Activated naive CD8-positive, alpha-beta T cell treated with anti-CD3 and anti-CD28 coated beads, Interleukin-2, amount 50 U/mL, for 24 hours (primary cell): ENCODE measurements around the gene HBP1.
"Not testable (repeated sequence)": the region's sequence is repeated elsewhere in the genome, so short reads cannot be mapped to it uniquely, and the experiment has no call there.

Experiments
- ATAC-seq: fragments of 150-1000 bp; cut with Tn5 transposase; one replicate; pipeline ENCODE4 v1.10.0; 2021
- DNase-seq: peaks from one replicate; pipeline ENCODE4 v3.0.0; 2021
- H3K27ac Mint-ChIP-seq: one replicate; pipeline ENCODE4 v1.8.0; 2021; ENCODE audit warnings: mild to moderate bottlenecking, mixed read lengths
- H3K27me3 Mint-ChIP-seq: one replicate; pipeline ENCODE4 v1.8.0; 2021; ENCODE audit warnings: mixed read lengths
- H3K36me3 Mint-ChIP-seq: one replicate; pipeline ENCODE4 v1.8.0; 2021; ENCODE audit warnings: low read depth, mixed read lengths
- H3K4me1 Mint-ChIP-seq: one replicate; pipeline ENCODE4 v1.8.0; 2021; ENCODE audit warnings: mixed read lengths
- H3K4me3 Mint-ChIP-seq: one replicate; pipeline ENCODE4 v1.8.0; 2021; ENCODE audit warnings: mild to moderate bottlenecking, moderate library complexity, mixed read lengths
- H3K9me3 Mint-ChIP-seq: one replicate; pipeline ENCODE4 v1.8.0; 2021; ENCODE audit warnings: mixed read lengths

HBP1 gene, protein sequence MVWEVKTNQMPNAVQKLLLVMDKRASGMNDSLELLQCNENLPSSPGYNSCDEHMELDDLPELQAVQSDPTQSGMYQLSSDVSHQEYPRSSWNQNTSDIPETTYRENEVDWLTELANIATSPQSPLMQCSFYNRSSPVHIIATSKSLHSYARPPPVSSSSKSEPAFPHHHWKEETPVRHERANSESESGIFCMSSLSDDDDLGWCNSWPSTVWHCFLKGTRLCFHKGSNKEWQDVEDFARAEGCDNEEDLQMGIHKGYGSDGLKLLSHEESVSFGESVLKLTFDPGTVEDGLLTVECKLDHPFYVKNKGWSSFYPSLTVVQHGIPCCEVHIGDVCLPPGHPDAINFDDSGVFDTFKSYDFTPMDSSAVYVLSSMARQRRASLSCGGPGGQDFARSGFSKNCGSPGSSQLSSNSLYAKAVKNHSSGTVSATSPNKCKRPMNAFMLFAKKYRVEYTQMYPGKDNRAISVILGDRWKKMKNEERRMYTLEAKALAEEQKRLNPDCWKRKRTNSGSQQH

DNA sequence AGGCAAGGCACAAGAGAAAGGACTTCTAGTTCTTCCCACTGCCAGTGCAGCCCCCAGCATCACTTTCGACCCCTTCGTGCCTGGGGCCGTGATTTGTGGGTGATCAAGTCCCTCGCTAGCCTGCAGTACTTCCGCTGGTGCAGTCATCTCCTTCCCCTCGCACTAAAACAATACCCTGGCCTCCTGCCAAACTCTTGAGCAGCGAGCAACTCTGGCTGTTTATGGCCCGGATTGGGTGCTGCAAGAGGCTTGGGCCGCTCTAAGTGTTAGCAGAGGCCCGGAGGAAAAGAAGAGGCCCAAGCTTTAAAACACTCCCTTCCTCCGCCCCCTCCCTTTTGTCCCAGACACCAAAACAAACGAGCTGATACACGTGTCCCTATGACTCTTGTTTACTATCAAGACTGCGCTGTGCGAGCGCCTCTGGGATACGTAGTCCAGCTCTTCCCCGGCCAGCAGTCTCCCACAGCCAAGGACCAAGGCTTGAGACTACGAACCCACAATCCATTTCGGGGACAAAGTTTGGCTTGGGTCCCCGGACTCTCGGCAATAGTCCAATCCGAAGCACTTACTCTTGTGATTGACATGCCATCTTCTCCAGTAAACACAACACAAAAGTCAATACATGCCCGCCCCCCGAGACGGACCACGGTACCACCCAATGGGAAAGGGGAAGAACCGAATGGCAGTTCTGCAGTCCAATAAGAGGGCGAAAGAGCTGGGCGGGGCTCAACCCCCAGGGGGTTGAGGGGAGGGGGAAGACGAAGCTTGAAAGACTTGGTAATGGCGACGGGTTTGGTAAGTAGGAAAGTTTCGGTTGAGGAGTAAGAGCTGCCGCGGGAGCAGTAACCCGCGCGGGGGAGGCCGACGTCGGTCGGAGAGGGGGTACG is at the start of gene HBP1:
Gene HBP1, plus strand, starts transcription at position 771 of the 887 bp plus-strand sequence. CDS start 10,891 bp downstream, outside the sequence.
- peak; percentile 90 for ATAC-seq
- H3K9me3 Mint-ChIP-seq = no peaks in the 10 kb centered on the region
- H3K4me3 Mint-ChIP-seq = peak within 1 kb of the TSS; percentile 98
- H3K27me3 Mint-ChIP-seq = peaks cover 6% of the 10 kb centered on the region
- peaks cover 51% of the 10 kb centered on the region for H3K4me1 Mint-ChIP-seq
- peaks cover 2% of the 10 kb centered on the region for H3K36me3 Mint-ChIP-seq
- peak within 1 kb of the TSS; percentile 99 for H3K27ac Mint-ChIP-seq
- DNase-seq = peak; percentile 95

DNA sequence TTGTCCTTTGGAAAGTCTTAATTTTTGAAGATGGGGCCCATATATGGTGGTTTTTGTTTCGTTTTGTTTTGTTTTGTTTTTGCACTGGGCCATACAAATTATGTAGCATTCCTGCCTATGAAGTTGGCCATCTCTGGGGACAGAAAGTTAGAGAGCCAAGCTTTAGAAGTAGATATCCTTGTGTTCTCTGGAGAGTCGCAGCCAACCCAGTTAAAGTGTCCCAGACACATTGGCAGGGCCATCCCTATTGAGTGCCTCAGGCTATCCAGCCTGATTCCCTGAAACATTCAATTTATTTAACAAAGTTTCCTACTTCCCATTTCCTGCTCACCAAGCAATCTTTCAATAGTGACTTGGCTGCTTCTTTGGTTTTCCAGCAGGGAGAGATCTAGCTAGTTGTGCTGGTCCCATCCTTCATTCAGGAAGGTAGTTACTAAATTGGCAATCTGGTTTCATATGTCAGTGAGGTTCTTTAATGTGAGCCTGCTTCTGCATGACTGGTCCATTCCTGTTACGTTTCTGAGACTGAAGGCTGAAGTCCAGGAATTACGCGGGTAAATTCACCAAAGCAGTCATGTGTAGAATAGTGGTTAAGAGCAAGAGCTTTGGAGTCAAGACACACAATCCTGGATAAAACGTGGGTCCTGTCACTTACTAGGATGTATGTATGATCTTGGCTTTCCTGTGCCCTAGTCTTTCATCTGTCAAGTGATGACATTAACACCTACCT is 49.3 kb upstream of the HBP1 start:
- Mint-ChIP-seq H3K27me3 (no peaks in the 10 kb centered on the region), H3K4me1 (peaks cover 4% of the 10 kb centered on the region), H3K4me3 (no peak overlapping the region), H3K27ac (no peak overlapping the region), H3K36me3 (no peaks in the 10 kb centered on the region), H3K9me3 (no peaks in the 10 kb centered on the region)
- DNase-seq (no peak), ATAC-seq (no peak)

DNA sequence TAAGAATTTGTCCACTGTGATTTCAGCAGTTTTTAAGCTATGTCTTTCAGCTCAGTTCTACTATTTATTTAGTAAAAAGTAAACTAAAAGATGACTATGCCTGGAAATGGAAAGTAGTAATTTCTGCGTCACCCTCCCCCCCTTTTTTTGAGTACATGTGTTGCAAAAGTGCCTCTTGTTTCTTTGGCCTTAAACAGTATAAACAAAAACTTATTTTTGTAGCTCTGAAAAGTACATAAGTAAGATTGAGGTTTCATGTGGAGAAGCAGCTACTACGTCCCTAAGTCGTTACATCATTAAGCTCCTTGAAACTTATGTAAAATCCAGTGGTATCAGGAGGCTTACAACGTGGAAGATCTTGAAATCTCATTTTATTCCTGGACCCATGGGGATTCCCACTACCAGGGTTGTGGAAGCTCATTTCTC is 46.3 kb upstream of the HBP1 start:
- Mint-ChIP-seq H3K4me3 (no peak overlapping the region), H3K4me1 (peaks cover 22% of the 10 kb centered on the region), H3K9me3 (no peaks in the 10 kb centered on the region), H3K27me3 (no peaks in the 10 kb centered on the region), H3K36me3 (no peaks in the 10 kb centered on the region), H3K27ac (no peak overlapping the region)
- no peak for ATAC-seq
- DNase-seq = no peak

DNA sequence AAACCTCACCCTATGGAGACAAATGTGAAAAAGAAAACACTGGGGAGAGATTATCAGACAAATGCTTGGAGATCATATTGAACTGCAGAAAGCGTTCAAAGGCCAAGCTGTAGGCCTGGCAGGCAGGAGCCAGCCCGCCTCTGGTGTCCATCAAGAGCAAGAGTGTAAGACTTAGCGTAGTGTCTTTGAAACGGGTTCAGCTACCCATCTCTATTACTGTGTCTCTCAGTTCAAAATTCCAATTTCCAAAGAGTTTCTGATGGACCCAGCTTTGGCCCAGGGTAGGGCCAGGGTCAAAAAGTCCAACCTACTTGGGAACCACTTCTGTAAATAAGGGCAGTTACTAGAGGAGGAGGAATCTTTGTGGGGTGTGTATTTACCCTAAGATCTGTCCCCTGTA is 45.4 kb upstream of the HBP1 start:
- ATAC-seq = no peak
- Mint-ChIP-seq H3K9me3 (no peaks in the 10 kb centered on the region), H3K27ac (no peak overlapping the region), H3K36me3 (no peaks in the 10 kb centered on the region), H3K27me3 (no peaks in the 10 kb centered on the region), H3K4me3 (no peak overlapping the region), H3K4me1 (peaks cover 21% of the 10 kb centered on the region)
- DNase-seq = no peak

DNA sequence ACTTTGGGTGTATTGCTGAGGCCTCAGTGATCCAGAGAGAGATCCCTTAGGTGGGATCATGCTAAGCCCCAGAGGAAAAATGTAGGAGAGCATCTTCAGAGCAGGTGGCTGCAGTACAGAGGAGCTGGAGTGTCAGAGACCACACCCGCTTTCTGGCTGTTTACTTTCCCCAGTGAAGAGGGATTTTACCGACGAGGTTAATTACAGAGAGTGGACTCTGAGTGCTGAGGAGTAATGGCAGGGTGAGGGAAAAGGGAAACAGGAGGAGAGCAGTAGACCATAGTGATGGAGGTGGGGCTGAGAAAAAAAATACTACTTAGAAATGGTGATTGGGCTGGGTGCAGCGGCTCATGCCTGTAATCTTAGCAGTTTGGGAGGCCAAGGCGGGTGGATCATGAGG is 43.3 kb upstream of the HBP1 start:
- Mint-ChIP-seq H3K9me3 (no peaks in the 10 kb centered on the region), H3K36me3 (no peaks in the 10 kb centered on the region), H3K4me1 (peaks cover 17% of the 10 kb centered on the region), H3K4me3 (peak overlapping the region; percentile 65), H3K27me3 (no peaks in the 10 kb centered on the region), H3K27ac (peak overlapping the region; percentile 80)
- no peak for ATAC-seq
- no peak for DNase-seq

DNA sequence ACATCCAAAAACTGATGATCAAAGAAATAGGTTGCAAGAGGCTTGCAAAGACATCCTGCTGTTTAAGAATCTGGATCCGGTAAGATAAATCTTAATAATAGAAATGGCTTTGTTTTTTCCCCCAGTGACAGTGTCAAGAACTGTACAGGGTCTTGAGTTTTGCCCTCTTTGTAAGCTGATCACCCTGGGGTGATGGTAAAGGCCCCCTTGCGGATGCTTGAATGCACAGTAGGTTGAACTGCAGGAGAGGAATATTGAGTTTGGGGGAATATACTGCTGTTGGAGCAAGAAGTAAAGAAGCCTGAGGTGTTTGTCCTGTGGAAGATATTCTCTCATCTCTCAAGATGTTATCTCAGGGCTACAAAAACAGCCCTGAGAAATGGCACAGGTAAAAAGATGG is 40.6 kb upstream of the HBP1 start:
- H3K4me1 Mint-ChIP-seq = peaks cover 17% of the 10 kb centered on the region
- no peak overlapping the region for H3K27ac Mint-ChIP-seq
- H3K4me3 Mint-ChIP-seq = no peak overlapping the region
- H3K36me3 Mint-ChIP-seq = no peaks in the 10 kb centered on the region
- no peaks in the 10 kb centered on the region for H3K27me3 Mint-ChIP-seq
- no peaks in the 10 kb centered on the region for H3K9me3 Mint-ChIP-seq
- ATAC-seq (no peak), DNase-seq (no peak)

DNA sequence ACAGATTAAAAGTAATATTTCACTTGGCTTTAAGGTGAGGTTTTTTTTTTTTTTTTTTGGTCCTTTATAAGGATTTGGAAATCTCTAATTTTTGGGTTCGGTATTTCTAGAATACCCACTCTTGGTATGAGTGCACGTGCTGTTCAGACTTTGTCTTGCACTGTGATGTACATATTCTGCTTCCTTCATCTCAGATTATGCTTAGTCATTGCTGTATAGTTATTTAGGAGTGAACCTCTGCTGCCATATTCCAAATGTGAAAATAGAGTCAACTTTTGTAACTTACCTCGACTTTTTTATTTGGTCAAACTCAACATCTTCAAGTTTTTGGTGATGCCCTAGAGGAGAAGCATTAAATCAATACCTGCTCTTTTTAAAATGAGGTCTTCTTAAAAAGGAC is 40.1 kb upstream of the HBP1 start:
- DNase-seq = no peak
- Mint-ChIP-seq H3K36me3 (no peaks in the 10 kb centered on the region), H3K4me1 (peaks cover 17% of the 10 kb centered on the region), H3K27me3 (no peaks in the 10 kb centered on the region), H3K9me3 (no peaks in the 10 kb centered on the region), H3K27ac (no peak overlapping the region), H3K4me3 (no peak overlapping the region)
- ATAC-seq = no peak

DNA sequence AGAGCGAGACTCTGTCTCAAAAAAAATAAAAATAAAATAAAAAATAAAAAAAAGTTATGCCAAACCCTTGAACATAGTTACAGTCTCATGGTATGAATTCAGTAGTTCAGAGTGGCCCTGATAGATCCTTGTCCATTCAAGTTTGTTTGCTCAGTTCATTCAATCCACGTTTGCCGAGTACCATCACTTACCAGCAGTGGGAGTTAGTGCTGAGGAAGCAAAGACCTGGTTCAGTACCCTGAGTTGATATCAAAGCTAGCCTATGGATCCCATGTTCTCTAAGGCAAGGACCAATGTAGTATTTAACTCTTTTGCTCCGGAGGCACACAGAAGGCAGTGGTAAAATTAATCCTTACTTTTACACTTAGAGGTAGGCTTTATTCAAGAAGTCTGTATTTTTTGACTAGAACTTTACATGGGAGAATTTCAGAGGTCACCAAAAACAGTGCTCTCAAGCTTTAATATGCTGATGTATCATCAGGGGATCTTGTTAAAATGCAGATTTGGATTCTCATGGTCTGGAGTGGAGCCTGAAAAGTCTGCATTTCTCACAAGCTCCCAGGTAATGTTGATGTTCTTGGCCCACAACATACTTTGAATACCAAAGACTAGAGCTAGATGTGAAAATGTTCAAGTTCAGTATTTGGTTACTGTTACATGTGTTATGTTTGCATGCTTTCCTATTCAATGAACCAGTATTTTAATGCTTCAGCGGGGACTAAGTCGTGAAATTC is 38.1 kb upstream of the HBP1 start:
- H3K36me3 Mint-ChIP-seq = no peaks in the 10 kb centered on the region
- DNase-seq = no peak
- no peaks in the 10 kb centered on the region for H3K27me3 Mint-ChIP-seq
- peaks cover 11% of the 10 kb centered on the region for H3K4me1 Mint-ChIP-seq
- no peaks in the 10 kb centered on the region for H3K9me3 Mint-ChIP-seq
- no peak overlapping the region for H3K27ac Mint-ChIP-seq
- no peak overlapping the region for H3K4me3 Mint-ChIP-seq
- ATAC-seq = no peak

DNA sequence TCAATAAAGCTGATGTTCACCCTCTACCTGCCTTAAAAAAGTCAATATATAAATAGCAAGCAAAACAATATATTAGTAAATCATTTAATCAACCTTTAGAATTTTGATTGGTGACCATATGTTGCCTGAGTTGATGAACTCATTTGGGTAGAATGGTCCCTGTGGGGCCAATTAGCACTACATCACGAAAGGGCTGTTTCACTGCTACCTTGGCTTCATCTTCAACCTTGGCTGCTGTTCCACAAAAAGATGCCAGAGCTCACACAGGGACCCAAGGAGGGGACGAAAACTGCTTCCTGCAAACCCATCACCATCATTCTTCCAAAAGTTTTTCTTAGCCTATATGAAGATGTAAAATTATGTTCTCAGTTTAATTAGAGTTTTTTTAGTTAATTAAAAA is 35.4 kb upstream of the HBP1 start:
- Mint-ChIP-seq H3K27me3 (no peaks in the 10 kb centered on the region), H3K4me3 (no peak overlapping the region), H3K27ac (no peak overlapping the region), H3K36me3 (no peaks in the 10 kb centered on the region), H3K9me3 (no peaks in the 10 kb centered on the region), H3K4me1 (no peaks in the 10 kb centered on the region)
- DNase-seq = no peak
- ATAC-seq = no peak

DNA sequence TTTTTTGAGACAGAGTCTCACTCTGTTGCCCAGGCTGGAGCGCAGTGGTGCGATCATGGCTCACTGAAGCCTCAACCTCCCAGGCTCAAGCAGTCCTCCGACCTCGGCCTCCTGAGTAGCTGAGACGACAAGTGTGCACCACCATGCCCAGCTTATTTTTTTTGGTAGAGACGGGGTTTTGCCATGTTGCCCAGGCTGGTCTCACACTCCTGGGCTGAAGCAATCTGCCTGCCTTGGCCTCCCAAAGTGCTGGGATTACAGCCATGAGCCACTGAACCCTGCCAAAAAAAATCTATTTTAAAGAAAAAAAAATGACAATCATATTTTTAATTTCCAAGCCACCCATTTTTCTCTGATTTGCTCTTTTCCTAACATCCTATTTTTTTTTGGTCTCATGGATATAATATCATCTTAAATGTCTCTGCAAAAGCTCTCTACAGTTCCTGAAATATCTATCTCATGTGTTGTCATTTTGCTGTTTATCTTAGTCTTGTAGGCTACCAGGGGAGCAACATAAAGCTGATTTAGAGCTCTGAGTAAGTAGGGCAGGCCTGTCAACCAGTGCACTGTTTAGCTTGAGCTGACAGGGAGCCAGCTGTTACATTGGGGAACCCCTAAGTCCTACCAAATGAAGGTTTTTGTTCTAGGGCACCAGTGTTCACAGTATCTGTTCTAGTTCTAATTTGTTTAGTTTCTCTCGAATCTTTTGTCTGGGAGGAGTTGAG is 29.9 kb upstream of the HBP1 start:
- Mint-ChIP-seq H3K4me1 (no peaks in the 10 kb centered on the region), H3K27me3 (no peaks in the 10 kb centered on the region), H3K9me3 (no peaks in the 10 kb centered on the region), H3K4me3 (no peak overlapping the region), H3K36me3 (no peaks in the 10 kb centered on the region), H3K27ac (no peak overlapping the region)
- no peak for ATAC-seq
- no peak for DNase-seq

DNA sequence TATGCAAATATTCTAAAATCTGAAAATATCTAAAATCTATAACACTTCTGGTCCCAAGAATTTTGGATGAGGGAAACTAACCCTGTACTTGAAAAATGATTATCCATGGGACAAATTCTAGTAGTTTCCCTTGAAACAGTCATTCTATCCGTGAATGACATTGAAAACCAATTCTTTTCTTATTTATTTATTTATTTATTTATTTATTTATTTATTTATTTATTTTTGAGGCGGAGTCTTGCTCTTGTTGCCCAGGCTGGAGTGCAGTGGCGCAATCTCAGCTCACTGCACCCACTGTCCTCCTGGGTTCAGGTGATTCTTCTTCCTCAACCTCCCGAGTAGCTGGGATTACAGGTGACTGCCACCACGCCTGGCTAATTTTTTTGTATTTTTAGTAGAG is 24.9 kb upstream of the HBP1 start:
- not testable (repeated sequence) for DNase-seq, H3K27ac Mint-ChIP-seq, H3K9me3 Mint-ChIP-seq, H3K4me1 Mint-ChIP-seq, H3K27me3 Mint-ChIP-seq, ATAC-seq, H3K4me3 Mint-ChIP-seq, H3K36me3 Mint-ChIP-seq

DNA sequence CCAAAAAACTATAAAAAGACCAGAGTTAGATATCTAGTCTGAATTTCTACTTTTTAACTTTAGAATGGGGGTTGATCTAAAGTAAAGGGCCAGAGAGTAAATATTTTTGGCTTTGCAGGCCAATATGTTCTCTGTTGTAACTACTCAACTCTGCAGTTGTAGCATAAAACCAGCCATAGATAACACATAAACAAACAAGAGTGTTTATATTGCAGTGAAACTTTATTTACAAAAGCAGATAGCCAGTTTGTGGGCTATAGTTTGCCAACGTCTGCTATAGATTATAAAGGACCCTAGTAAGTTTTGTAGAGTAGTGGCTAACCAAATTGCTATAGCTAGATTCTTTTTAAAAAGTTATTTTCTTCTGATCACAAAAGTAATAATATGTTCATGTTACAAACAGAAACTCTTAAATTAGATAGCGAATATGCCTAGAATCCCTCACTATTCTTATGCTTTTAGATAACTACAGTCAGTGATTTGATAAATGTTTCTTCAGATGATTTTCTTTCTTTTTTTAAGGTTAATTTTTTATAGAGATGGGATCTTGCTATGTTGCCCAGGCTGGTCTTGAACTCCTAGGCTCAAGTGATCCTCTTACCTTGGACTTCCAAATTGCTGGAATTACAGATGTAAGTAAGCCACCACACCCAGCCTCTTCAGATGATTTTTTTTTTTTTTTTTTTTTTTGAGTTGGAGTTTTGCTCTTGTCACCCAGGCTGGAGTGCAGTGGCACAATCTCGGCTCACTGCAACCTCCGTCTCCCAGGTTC is 23.6 kb upstream of the HBP1 start:
- no peaks in the 10 kb centered on the region for H3K9me3 Mint-ChIP-seq
- no peak for ATAC-seq
- no peak overlapping the region for H3K27ac Mint-ChIP-seq
- no peaks in the 10 kb centered on the region for H3K36me3 Mint-ChIP-seq
- no peak overlapping the region for H3K4me3 Mint-ChIP-seq
- peaks cover 7% of the 10 kb centered on the region for H3K4me1 Mint-ChIP-seq
- DNase-seq = no peak
- H3K27me3 Mint-ChIP-seq = no peaks in the 10 kb centered on the region
